K562 (cell line): ENCODE data around the gene SPTBN4. TPM values are rescaled to one million over a fixed set of nuclear protein-coding genes. Genes with fewer than 3 reads are reported as not detected.

Experiments
- ATAC-seq: fragments of 200-7000 bp; cut with Tn5 transposase; 3 replicates; pipeline ENCODE4 v1.9.1; 2020; ENCODE audit warnings: moderate library complexity
- BruUV-seq: library from RNA; stranded (reverse); fragments of 400-500 nt; replicated peaks from 2 replicates; lab custom pipeline; 2021; lab: Mats Ljungman, UMichigan
- CTCF ChIA-PET: fragments of 300-600 bp; formaldehyde crosslinking; extraction: SDS; loops from one replicate; lab custom pipeline; 2021; ENCODE audit warnings: low intra/inter-chr PET ratio; lab: Yijun Ruan, JAX
- POLR2A ChIA-PET: fragments of 300-600, 350-650 bp; sonication (Branson Sonifier 250); formaldehyde crosslinking; extraction: SDS; loops from one replicate; lab custom pipeline; 2021; ENCODE audit warnings: antibody characterized with exemption, inconsistent platforms; lab: Yijun Ruan, JAX
- DNase-seq, 4 experiments: peaks; one replicate each; pipeline versions ENCODE4 v3.0.0 to v3.0.0-alpha.2; 2011 to 2018; ENCODE audit warnings: low spot score in 3 of 4, mixed read lengths in 3 of 4; ENCODE audit errors: extremely low read depth in 1 of 4
- FAIRE-seq: peaks from 2 replicates; lab custom pipeline; 2011; peaks lifted over from hg19 to GRCh38; lab: Jason Lieb, UNC
- H2AFZ ChIP-seq: 2 replicates; pipeline ENCODE4 v1.6.0; 2011; ENCODE audit warnings: low read depth, low read length, control low read depth, inconsistent platforms
- H3K27ac ChIP-seq: fragments of 200-600 bp; 3 replicates; pipeline ENCODE4 v1.8.0; 2011; ENCODE audit warnings: low read depth, mild to moderate bottlenecking, control low read depth, inconsistent platforms, low read length, moderate library complexity, mixed read lengths; ENCODE audit errors: extremely low read depth
- H3K27me3 ChIP-seq, 2 experiments: fragments of 300-600 bp in 1 of 2; 2 replicates in 1 of 2; 3 replicates in 1 of 2; pipeline versions ENCODE4 v1.6.0 to v1.8.0; 2011; ENCODE audit warnings: inconsistent platforms in 2 of 2, low read length in 2 of 2, mild to moderate bottlenecking in 1 of 2, mixed read lengths in 1 of 2, moderate library complexity in 1 of 2; ENCODE audit not compliant: control insufficient read depth in 2 of 2, insufficient read depth in 2 of 2
- H3K36me3 ChIP-seq: fragments of 300-600 bp; 3 replicates; pipeline ENCODE4 v1.8.0; 2011; ENCODE audit warnings: mild to moderate bottlenecking, low read length, inconsistent platforms; ENCODE audit not compliant: control insufficient read depth, insufficient read depth
- H3K4me1 ChIP-seq, 2 experiments: fragments of 200-600 bp in 1 of 2; replicated peaks in 1 of 2; 2 replicates in 1 of 2; 3 replicates in 1 of 2; pipeline versions ENCODE4 v1.5.1 to v1.8.0; 2011; ENCODE audit warnings: inconsistent platforms in 2 of 2, low read length in 2 of 2, mild to moderate bottlenecking in 1 of 2, mixed read lengths in 1 of 2, moderate library complexity in 1 of 2; ENCODE audit not compliant: control insufficient read depth in 2 of 2, insufficient read depth in 2 of 2
- H3K4me2 ChIP-seq: 2 replicates; pipeline ENCODE4 v1.6.1; 2011; ENCODE audit warnings: low read length, control low read depth, inconsistent platforms, mixed read lengths; ENCODE audit not compliant: insufficient read depth
- H3K4me3 ChIP-seq: fragments of 200-600 bp; sonication (generic), shearing (Covaris generic); 2 replicates; pipeline ENCODE4 v1.5.1; 2016; ENCODE audit warnings: control low read depth, inconsistent platforms
- H3K79me2 ChIP-seq: fragments of 200-600 bp; 3 replicates; pipeline ENCODE4 v1.8.0; 2011; ENCODE audit warnings: low read length, inconsistent platforms; ENCODE audit not compliant: control insufficient read depth, insufficient read depth
- H3K9ac ChIP-seq, 2 experiments: 2 replicates each; pipeline versions ENCODE4 v1.6.0 to v1.6.1; 2011; ENCODE audit warnings: low read depth in 2 of 2, low read length in 2 of 2, control low read depth in 1 of 2, inconsistent platforms in 1 of 2, mild to moderate bottlenecking in 1 of 2, mixed read lengths in 1 of 2; ENCODE audit not compliant: insufficient read depth in 1 of 2
- H3K9me1 ChIP-seq: one replicate; pipeline ENCODE4 v1.6.0; 2011; ENCODE audit warnings: inconsistent platforms, mild to moderate bottlenecking, low read length, moderate library complexity; ENCODE audit not compliant: control insufficient read depth, insufficient read depth
- H3K9me3 ChIP-seq: replicated peaks from 2 replicates; pipeline ENCODE4 v1.5.1; 2011; ENCODE audit warnings: low read depth, low read length, inconsistent platforms; ENCODE audit not compliant: control insufficient read depth, insufficient read depth
- H4K20me1 ChIP-seq: replicated peaks from 2 replicates; pipeline ENCODE4 v1.6.1; 2011; ENCODE audit warnings: low read length, inconsistent platforms, mixed read lengths; ENCODE audit not compliant: control insufficient read depth, insufficient read depth
- AFF4 ChIP-seq: sonication (generic); formaldehyde crosslinking; IDR thresholded peaks from 2 replicates; pipeline ENCODE4 v1.8.0; 2023; ENCODE audit warnings: mild to moderate bottlenecking, missing genetic modification reagents
- BDP1 ChIP-seq: IDR thresholded peaks from 3 replicates; pipeline ENCODE4 v1.6.1; 2011; ENCODE audit not compliant: insufficient read length, insufficient read depth
- HEY1 ChIP-seq: fragments of 250-450 bp; sonication (Bioruptor Pico); IDR thresholded peaks from 2 replicates; pipeline ENCODE4 v1.5.0; 2020; ENCODE audit warnings: mild to moderate bottlenecking, moderate library complexity, borderline replicate concordance
- SAFB2 ChIP-seq: fragments of 200-400 bp; formaldehyde crosslinking; IDR thresholded peaks from 2 replicates; pipeline ENCODE4 v1.6.1; 2018; ENCODE audit warnings: borderline replicate concordance, low read length, low read depth, moderate library complexity; ENCODE audit not compliant: severe bottlenecking
- SFPQ ChIP-seq: fragments of 200-400 bp; formaldehyde crosslinking; IDR thresholded peaks from 2 replicates; pipeline ENCODE4 v1.6.1; 2017; ENCODE audit warnings: mild to moderate bottlenecking, low read depth, low read length, moderate library complexity
- SOX6 ChIP-seq: fragments of 450-650 bp; IDR thresholded peaks from 2 replicates; pipeline ENCODE4 v1.6.1; 2014; ENCODE audit warnings: mild to moderate bottlenecking
- TCF7L2 ChIP-seq: fragments of 150-350 bp; IDR thresholded peaks from 2 replicates; pipeline ENCODE4 v1.6.1; 2016; ENCODE audit warnings: low read depth, mild to moderate bottlenecking, low read length, moderate library complexity
- ZBTB43 ChIP-seq: sonication (generic); formaldehyde crosslinking; IDR thresholded peaks from 2 replicates; pipeline ENCODE4 v1.8.0; 2023; ENCODE audit warnings: mild to moderate bottlenecking, missing genetic modification reagents
- ZFP91 ChIP-seq: sonication (generic); formaldehyde crosslinking; IDR thresholded peaks from 2 replicates; pipeline ENCODE4 v1.8.0; 2022; ENCODE audit warnings: mild to moderate bottlenecking, missing genetic modification reagents
- ZNF277 ChIP-seq: fragments of 250-450 bp; sonication (Bioruptor Pico); IDR thresholded peaks from 2 replicates; pipeline ENCODE4 v1.8.0; 2022; ENCODE audit warnings: inconsistent platforms, mild to moderate bottlenecking, moderate library complexity, borderline replicate concordance
- ZNF3 ChIP-seq: fragments of 250-450 bp; sonication (Bioruptor Pico); IDR thresholded peaks from 2 replicates; pipeline ENCODE4 v1.5.0; 2021; ENCODE audit warnings: mild to moderate bottlenecking, moderate library complexity
- ZNF347 ChIP-seq: fragments of 450-650 bp; formaldehyde crosslinking; IDR thresholded peaks from 2 replicates; pipeline ENCODE4 v1.4.0; 2020; ENCODE audit warnings: low read depth, mild to moderate bottlenecking, moderate library complexity
- WGBS: fragments of 100-300 bp; shearing (Covaris generic); methylation state at CpG from one replicate; pipeline ENCODE4 v1.1.6; 2016; ENCODE audit warnings: low coverage, mixed read lengths; ENCODE audit not compliant: insufficient coverage; ENCODE audit errors: missing lambda C conversion rate; 5-methylcytosine and 5-hydroxymethylcytosine counted together
- in situ Hi-C: fragments of 300-500 bp; cut with MboI; formaldehyde crosslinking; loops from 4 replicates; pipeline ENCODE4 v1.15.0; 2018; ENCODE audit warnings: inconsistent platforms, mixed read lengths
- intact Hi-C: fragments of 100-400 bp; cut with micrococcal nuclease; formaldehyde crosslinking; loops from 2 replicates; pipeline ENCODE4 v1.14.2; 2022
- polyA plus RNA-seq, 8 experiments: library from polyadenylated mRNA; depleted of rRNA in 4 of 8; stranded (reverse) in 5 of 8; unstranded in 3 of 8; fragments of >200 nt; fragmentation: Nextera tagmentation in 2 of 8; fragmentation: Illumina TruSeq in 1 of 8; extraction: Ambion mirVana in 2 of 8; extraction: Trizol in 1 of 8; gene quantifications; 2 replicates each; pipeline versions ENCODE4 v1.2.1 to v1.2.3, GENCODE V29; 2011 to 2014; ENCODE audit warnings: inconsistent platforms in 1 of 8, missing spikeins in 1 of 8
- total RNA-seq, 7 experiments: library from RNA; depleted of rRNA in 6 of 7; stranded (reverse); fragments of >200 nt in 6 of 7; fragmentation: Illumina TruSeq in 2 of 7; extraction: Trizol in 2 of 7; gene quantifications; 2 replicates each; pipeline versions ENCODE4 v1.2.1 to v1.2.3, GENCODE V29; 2011 to 2021; ENCODE audit warnings: low replicate concordance in 1 of 7

SPTBN4 gene
- total and polyA plus RNA-seq, 9 of the 15 experiments (the other 6 are each of a cell fraction or from before 2014, with no cell fraction given): 0.01 to 1.5 (median 0.86) TPM

GRCh38 chr19:40561947-40562346 lies 95.1 kb downstream of the SPTBN4 start:
- 19% methylated on average over 4 of the region's 4 CpGs for WGBS
- DNase-seq (no peak), FAIRE-seq (no peak), ATAC-seq (no peak)
- ChIA-PET POLR2A (no interaction called here), CTCF (no interaction called here)
- intact Hi-C loops: no loop called here
- Histone ChIP-seq H3K9me3 (no peaks in the 10 kb centered on the region), H3K9ac (no peak overlapping the region), H2AFZ (no peak overlapping the region), H3K4me3 (no peak overlapping the region), H4K20me1 (no peaks in the 10 kb centered on the region), H3K4me2 (no peak overlapping the region), H3K27me3 (peaks cover 10 to 38% of the 10 kb centered on the region in 2 experiments; a peak in 4 of 5 replicates), H3K27ac (no peak overlapping the region), H3K4me1 (peaks cover 0 to 19% of the 10 kb centered on the region in 2 experiments; a peak in 2 of 5 replicates), H3K36me3 (no peaks in the 10 kb centered on the region), H3K9me1 (no peaks in the 10 kb centered on the region), H3K79me2 (no peaks in the 10 kb centered on the region)
- in situ Hi-C loops: no loop called here
- no TSS peak for BruUV-seq
- TF ChIP-seq BDP1 (no peak), ZNF3 (CRISPR knock-in tag) (no peak), ZFP91 (no peak), ZBTB43 (CRISPR knock-in tag) (no peak), ZNF347 (no peak), SOX6 (no peak), ZNF277 (no peak), SAFB2 (no peak), AFF4 (CRISPR knock-in tag) (no peak), TCF7L2 (no peak), SFPQ (no peak), HEY1 (CRISPR knock-in tag) (no peak)
